ENCODE results near the gene MAPK8IP1. TPM values are rescaled to one million over a fixed set of nuclear protein-coding genes. Genes with fewer than 3 reads are reported as not detected.

Gene MAPK8IP1
- total RNA-seq, 4 donors from 2014 or later, result 7.5 to 20.6 (median 16.1) TPM

GRCh38 chr11:45879803-45880686 is 5.4 kb upstream of the MAPK8IP1 start:
- no peak for DNase-seq (ENCODE audit: extremely low spot score)

GRCh38 chr11:45880772-45881570 is 4.5 kb upstream of the MAPK8IP1 start:
- DNase-seq (ENCODE audit: extremely low spot score), result no peak
- H3K4me3 ChIP-seq, result no peak overlapping the region
- H3K9me3 ChIP-seq, result no peaks in the 10 kb centered on the region
- intact Hi-C loops (cut with DNase I), result no loop called here
- no peaks in the 10 kb centered on the region for H3K27me3 ChIP-seq
- 55% methylated on average over 6 of the region's 15 CpGs for WGBS
- H3K4me1 ChIP-seq, result peaks cover 3 to 23% (median 14%) of the 10 kb centered on the region in 4 donors
- H3K27ac ChIP-seq (replicated peaks in 1 of 4), result no peak overlapping the region
- TF ChIP-seq EP300 (IDR thresholded peaks at IDR 0.05) (no peak), POLR2AphosphoS5 (IDR thresholded peaks at IDR 0.05) (no peak), CTCF (IDR thresholded peaks at IDR 0.05) (no peak), POLR2A (IDR thresholded peaks at IDR 0.05; ENCODE audit: low read depth) (no peak)
- peaks cover 47 to 74% (median 65%) of the 10 kb centered on the region in 4 donors for H3K36me3 ChIP-seq

More at GRCh38 chr11:45879803-45880686, 5.4 kb upstream of the MAPK8IP1 start:
- peak in 1 of 2 donors; percentile 6 for TF ChIP-seq POLR2AphosphoS5 (IDR thresholded peaks at IDR 0.05)
- TF ChIP-seq POLR2A (IDR thresholded peaks at IDR 0.05; ENCODE audit: low read depth), result no peak
- WGBS, result 67% methylated on average over 7 of the region's 7 CpGs
- H3K36me3 ChIP-seq, result peaks cover 55 to 83% (median 74%) of the 10 kb centered on the region in 4 donors
- no peaks in the 10 kb centered on the region for H3K27me3 ChIP-seq
- H3K9me3 ChIP-seq, result no peaks in the 10 kb centered on the region
- peak overlapping the region in 1 of 4 donors; percentile 26 for H3K27ac ChIP-seq (replicated peaks in 1 of 4)
- intact Hi-C loops (cut with DNase I), result no loop called here
- no peak overlapping the region for H3K4me3 ChIP-seq
- H3K4me1 ChIP-seq, result peaks cover under 1 to 16% (median 7%) of the 10 kb centered on the region in 4 donors

GRCh38 chr11:45881708-45882368 is 3.6 kb upstream of the MAPK8IP1 start:
- intact Hi-C loops (cut with DNase I), result no loop called here
- Histone ChIP-seq H3K27ac (replicated peaks in 1 of 4) (no peak overlapping the region), H3K4me1 (peaks cover 3 to 25% (median 18%) of the 10 kb centered on the region in 4 donors), H3K4me3 (no peak overlapping the region), H3K9me3 (no peaks in the 10 kb centered on the region), H3K36me3 (peaks cover 44 to 65% (median 56%) of the 10 kb centered on the region in 4 donors), H3K27me3 (no peaks in the 10 kb centered on the region)
- TF ChIP-seq POLR2AphosphoS5 (IDR thresholded peaks at IDR 0.05) (no peak), EP300 (IDR thresholded peaks at IDR 0.05) (no peak), POLR2A (IDR thresholded peaks at IDR 0.05; ENCODE audit: low read depth) (no peak), CTCF (IDR thresholded peaks at IDR 0.05) (no peak)
- DNase-seq (ENCODE audit: extremely low spot score), result no peak
- 69% methylated on average over 6 of the region's 6 CpGs for WGBS

- no peak for DNase-seq (ENCODE audit: extremely low spot score)
- no peak for TF ChIP-seq POLR2A (IDR thresholded peaks at IDR 0.05; ENCODE audit: low read depth)
- peak in 1 of 2 donors; percentile 6 for TF ChIP-seq POLR2AphosphoS5 (IDR thresholded peaks at IDR 0.05)
- intact Hi-C loops (cut with DNase I), result no loop called here
- peaks cover 3 to 23% (median 17%) of the 10 kb centered on the region in 4 donors for H3K4me1 ChIP-seq
- no peaks in the 10 kb centered on the region for H3K27me3 ChIP-seq
- peak overlapping the region; percentile 54 to 74 (median 58) for H3K4me3 ChIP-seq
- H3K9me3 ChIP-seq, result no peaks in the 10 kb centered on the region
- H3K27ac ChIP-seq (replicated peaks in 1 of 4), result no peak overlapping the region
- 86% methylated on average over 10 of the region's 10 CpGs for WGBS
- peaks cover 17 to 39% (median 35%) of the 10 kb centered on the region in 4 donors for H3K36me3 ChIP-seq
Observed at GRCh38 chr11:45884596-45885185, 760 bp upstream of the MAPK8IP1 start.

Data from esophagus muscularis mucosa (tissue), 4 donors.